Measurements from ENCODE around the gene NOP56. TPM values are rescaled to one million over a fixed set of nuclear protein-coding genes. Genes with fewer than 3 reads are reported as not detected.

The NOP56 gene
- total and polyA plus RNA-seq, 8 donors: 36.2 to 204 (median 72.0) TPM

GRCh38 chr20:2653556-2654383 is 1.3 kb downstream of the NOP56 start:
- Histone ChIP-seq H3K36me3 (peaks cover 7 to 43% (median 21%) of the 10 kb centered on the region in 3 donors), H3K27me3 (no peaks in the 10 kb centered on the region), H3K9me3 (no peaks in the 10 kb centered on the region), H3K4me1 (peaks cover 5 to 16% (median 7%) of the 10 kb centered on the region in 3 donors), H3K4me3 (peak overlapping the region; percentile 91 to 98 (median 96)), H3K27ac (peak overlapping the region in 1 of 4 donors; percentile 80)
- 31 to 33% methylated on average over 24 of the region's 24 CpGs for WGBS, 2 donors
- no peak for FAIRE-seq
- no peak for DNase-seq
- intact Hi-C loops (cut with DNase I): no loop called here
- TF ChIP-seq CTCF (IDR thresholded peaks at IDR 0.05): no peak
- ATAC-seq: no peak

GRCh38 chr20:2654384-2654822 is 2.0 kb downstream of the NOP56 start:
- ATAC-seq: no peak
- no peak for FAIRE-seq
- intact Hi-C loops (cut with DNase I): no loop called here
- no peaks in the 10 kb centered on the region for H3K9me3 ChIP-seq
- peaks cover 7 to 48% (median 21%) of the 10 kb centered on the region in 3 donors for H3K36me3 ChIP-seq
- peaks cover 5 to 16% (median 7%) of the 10 kb centered on the region in 3 donors for H3K4me1 ChIP-seq
- TF ChIP-seq CTCF (IDR thresholded peaks at IDR 0.05): no peak
- 84 to 90% methylated on average over 9 of the region's 9 CpGs for WGBS, 2 donors
- peak overlapping the region in 1 of 4 donors; percentile 98 for H3K4me3 ChIP-seq
- DNase-seq: no peak
- no peaks in the 10 kb centered on the region for H3K27me3 ChIP-seq
- H3K27ac ChIP-seq: no peak overlapping the region

GRCh38 chr20:2654831-2655230 is 2.4 kb downstream of the NOP56 start:
- H3K4me3 ChIP-seq: no peak overlapping the region
- no peak overlapping the region for H3K27ac ChIP-seq
- peaks cover 7 to 53% (median 21%) of the 10 kb centered on the region in 3 donors for H3K36me3 ChIP-seq
- no peak for FAIRE-seq
- DNase-seq: no peak
- H3K9me3 ChIP-seq: no peaks in the 10 kb centered on the region
- intact Hi-C loops (cut with DNase I): no loop called here
- ATAC-seq: no peak
- H3K27me3 ChIP-seq: no peaks in the 10 kb centered on the region
- WGBS, 2 donors: 88 to 95% methylated on average over 3 of the region's 3 CpGs
- TF ChIP-seq CTCF (IDR thresholded peaks at IDR 0.05): no peak
- H3K4me1 ChIP-seq: peaks cover 5 to 16% (median 7%) of the 10 kb centered on the region in 3 donors

GRCh38 chr20:2655331-2656116 is 3.1 kb downstream of the NOP56 start:
- ATAC-seq (no peak), DNase-seq (no peak), FAIRE-seq (no peak)
- Histone ChIP-seq H3K4me1 (peaks cover 5 to 16% (median 7%) of the 10 kb centered on the region in 3 donors), H3K36me3 (peaks cover 7 to 59% (median 21%) of the 10 kb centered on the region in 3 donors), H3K4me3 (no peak overlapping the region), H3K27ac (no peak overlapping the region), H3K27me3 (no peaks in the 10 kb centered on the region), H3K9me3 (no peaks in the 10 kb centered on the region)
- 91 to 94% methylated on average over 17 of the region's 17 CpGs for WGBS, 2 donors
- no peak for TF ChIP-seq CTCF (IDR thresholded peaks at IDR 0.05)
- intact Hi-C loops (cut with DNase I): no loop called here

Measured in pancreas (tissue), 10 donors.